ENCODE data around the gene IL1RAPL1.

The IL1RAPL1 gene

GRCh38 chrX:29453333-29453732 lies 866.1 kb downstream of the IL1RAPL1 start:
- DNase-seq, result no peak

GRCh38 chrX:29455702-29456101 lies 868.5 kb downstream of the IL1RAPL1 start:
- DNase-seq, result no peak

- DNase-seq, result no peak
These were observed 873.8 kb downstream of the IL1RAPL1 start for GRCh38 chrX:29461039-29461438.

GRCh38 chrX:29466456-29466855 lies 879.2 kb downstream of the IL1RAPL1 start:
- no peak for DNase-seq

- DNase-seq, result no peak
These were observed 881.8 kb downstream of the IL1RAPL1 start for GRCh38 chrX:29468911-29469494.

- no peak for DNase-seq
These were observed 882.8 kb downstream of the IL1RAPL1 start for GRCh38 chrX:29470030-29470429.

GRCh38 chrX:29471829-29472228 lies 884.6 kb downstream of the IL1RAPL1 start:
- no peak for DNase-seq

- no peak for DNase-seq
These were observed 890.6 kb downstream of the IL1RAPL1 start for GRCh38 chrX:29477878-29478277.

GRCh38 chrX:29478336-29479069 lies 891.3 kb downstream of the IL1RAPL1 start:
- DNase-seq, result peak; percentile 26 to 52

- DNase-seq, result no peak
These were observed 900.0 kb downstream of the IL1RAPL1 start for GRCh38 chrX:29487214-29487613.

- DNase-seq, result no peak
These were observed 900.5 kb downstream of the IL1RAPL1 start for GRCh38 chrX:29487714-29488113.

- no peak for DNase-seq
These were observed 901.7 kb downstream of the IL1RAPL1 start for GRCh38 chrX:29488919-29489318.

- no peak for DNase-seq
These were observed 903.4 kb downstream of the IL1RAPL1 start for GRCh38 chrX:29490606-29491005.

GRCh38 chrX:29491659-29492058 lies 904.4 kb downstream of the IL1RAPL1 start:
- no peak for DNase-seq

- no peak for DNase-seq
These were observed 909.5 kb downstream of the IL1RAPL1 start for GRCh38 chrX:29496636-29497180.

- no peak for DNase-seq
These were observed 919.5 kb downstream of the IL1RAPL1 start for GRCh38 chrX:29506729-29507128.

GRCh38 chrX:29518100-29518499 lies 930.9 kb downstream of the IL1RAPL1 start:
- DNase-seq, result no peak

- DNase-seq, result no peak
These were observed 941.0 kb downstream of the IL1RAPL1 start for GRCh38 chrX:29528281-29528680.

- DNase-seq, result no peak
These were observed 943.3 kb downstream of the IL1RAPL1 start for GRCh38 chrX:29530501-29530900.

GRCh38 chrX:29531336-29531735 lies 944.1 kb downstream of the IL1RAPL1 start:
- no peak for DNase-seq

GRCh38 chrX:29535212-29536162 lies 948.2 kb downstream of the IL1RAPL1 start:
- no peak for DNase-seq

- no peak for DNase-seq
These were observed 953.8 kb downstream of the IL1RAPL1 start for GRCh38 chrX:29541038-29541437.

GRCh38 chrX:29542152-29542551 lies 954.9 kb downstream of the IL1RAPL1 start:
- DNase-seq, result no peak
